Endodermal cell (in vitro differentiated cells): ENCODE results near the gene NTRK3. TPM values are rescaled to one million over a fixed set of nuclear protein-coding genes. Genes with fewer than 3 reads are reported as not detected.

Experiments used
- DNase-seq: peaks from one replicate; pipeline ENCODE4 v3.0.0-alpha.2; 2017
- H3K27ac ChIP-seq: 2 replicates; pipeline ENCODE4 v1.5.1; 2013; ENCODE audit warnings: mild to moderate bottlenecking, low read depth, low read length, moderate library complexity
- H3K27me3 ChIP-seq: 2 replicates; pipeline ENCODE4 v1.6.1; 2013; ENCODE audit warnings: mild to moderate bottlenecking, low read length, moderate library complexity; ENCODE audit not compliant: insufficient read depth, control insufficient read depth, poor library complexity, severe bottlenecking
- H3K36me3 ChIP-seq: 2 replicates; pipeline ENCODE4 v1.7.0; 2013; ENCODE audit warnings: mild to moderate bottlenecking, low read length, moderate library complexity; ENCODE audit not compliant: control insufficient read depth, insufficient read depth
- H3K4me1 ChIP-seq: one replicate; pipeline ENCODE4 v1.7.0; 2013; ENCODE audit warnings: low read length; ENCODE audit not compliant: control insufficient read depth, insufficient read depth
- H3K4me3 ChIP-seq: 2 replicates; pipeline ENCODE4 v1.5.1; 2013; ENCODE audit warnings: mild to moderate bottlenecking, low read length, moderate library complexity
- H3K9ac ChIP-seq: 2 replicates; pipeline ENCODE4 v1.6.1; 2013; ENCODE audit warnings: mild to moderate bottlenecking, low read length, moderate library complexity; ENCODE audit not compliant: poor library complexity, severe bottlenecking; ENCODE audit errors: extremely low read depth
- H3K9me3 ChIP-seq: 2 replicates; pipeline ENCODE4 v1.6.1; 2013; ENCODE audit warnings: mild to moderate bottlenecking, low read length, moderate library complexity; ENCODE audit not compliant: control insufficient read depth
- H3K27ac Mint-ChIP-seq: 2 replicates; pipeline ENCODE4 v1.8.0; 2020; ENCODE audit warnings: mixed read lengths
- H3K27me3 Mint-ChIP-seq: 2 replicates; pipeline ENCODE4 v1.8.0; 2021; ENCODE audit warnings: mild to moderate bottlenecking, mixed read lengths; ENCODE audit not compliant: insufficient read depth
- H3K36me3 Mint-ChIP-seq: 2 replicates; pipeline ENCODE4 v1.8.0; 2020; ENCODE audit warnings: low read depth, mixed read lengths
- H3K4me1 Mint-ChIP-seq: 2 replicates; pipeline ENCODE4 v1.8.0; 2020; ENCODE audit warnings: mixed read lengths
- H3K4me3 Mint-ChIP-seq: 2 replicates; pipeline ENCODE4 v1.8.0; 2020; ENCODE audit warnings: mild to moderate bottlenecking, moderate library complexity, mixed read lengths
- H3K9me3 Mint-ChIP-seq: 2 replicates; pipeline ENCODE4 v1.8.0; 2020; ENCODE audit warnings: mild to moderate bottlenecking, mixed read lengths
- CTCF ChIP-seq: fragments of 200-600 bp; sonication (generic); conservative IDR thresholded peaks from 2 replicates; pipeline ENCODE4 v1.5.0; 2021; ENCODE audit warnings: antibody characterized with exemption, mild to moderate bottlenecking
- WGBS, 2 experiments: methylation state at CpG; one replicate each; pipeline versions ENCODE4 v1.1.5 to v1.1.7; 2013; ENCODE audit warnings: missing lambda C conversion rate in 2 of 2, mixed read lengths in 1 of 2; ENCODE audit not compliant: insufficient coverage in 1 of 2, insufficient read length in 1 of 2; 5-methylcytosine and 5-hydroxymethylcytosine counted together
- total RNA-seq, 2 donors: library from RNA; stranded (reverse); fragmentation: NEBNext Ultra II Directional in 1 of 2; extraction: Animal tissue kit (Norgen Biotek cat#: 25700) in 1 of 2; gene quantifications; 2 replicates in 1 of 2; 3 replicates in 1 of 2; pipeline ENCODE4 v1.2.1, GENCODE V29; 2021

Gene NTRK3
- total RNA-seq, 2 donors from 2014 or later: 0.11 to 0.86 TPM

GRCh38 chr15:87981969-87982368 is 274.6 kb downstream of the NTRK3 start:
- TF ChIP-seq CTCF: no peak
- Mint-ChIP-seq H3K9me3 (no peaks in the 10 kb centered on the region), H3K27me3 (peaks cover 8% of the 10 kb centered on the region), H3K4me1 (no peaks in the 10 kb centered on the region), H3K4me3 (no peak overlapping the region), H3K27ac (no peak overlapping the region), H3K36me3 (no peaks in the 10 kb centered on the region)
- Histone ChIP-seq H3K27ac (no peak overlapping the region), H3K4me3 (no peak overlapping the region), H3K36me3 (no peaks in the 10 kb centered on the region), H3K4me1 (no peaks in the 10 kb centered on the region), H3K27me3 (peaks cover 11% of the 10 kb centered on the region), H3K9me3 (no peaks in the 10 kb centered on the region), H3K9ac (no peak overlapping the region)
- no peak for DNase-seq
- 92 to 98% methylated on average over 6 of the region's 6 CpGs for WGBS, 2 experiments

- Mint-ChIP-seq H3K27me3 (peaks cover 20% of the 10 kb centered on the region), H3K9me3 (no peaks in the 10 kb centered on the region), H3K27ac (no peak overlapping the region), H3K36me3 (no peaks in the 10 kb centered on the region), H3K4me3 (no peak overlapping the region), H3K4me1 (peaks cover 2% of the 10 kb centered on the region)
- H3K36me3 ChIP-seq: no peaks in the 10 kb centered on the region
- H3K27me3 ChIP-seq: no peaks in the 10 kb centered on the region
- no peak for TF ChIP-seq CTCF
- H3K4me3 ChIP-seq: no peak overlapping the region
- no peaks in the 10 kb centered on the region for H3K4me1 ChIP-seq
- no peak overlapping the region for H3K27ac ChIP-seq
- no peaks in the 10 kb centered on the region for H3K9me3 ChIP-seq
- DNase-seq: no peak
- WGBS, 2 experiments: 72 to 73% methylated on average over 2 to 3 of the region's 3 CpGs
- H3K9ac ChIP-seq: no peak overlapping the region
Measured at GRCh38 chr15:87977907-87978306, 278.6 kb downstream of the NTRK3 start.

- no peak for TF ChIP-seq CTCF
- no peaks in the 10 kb centered on the region for H3K4me1 ChIP-seq
- H3K27me3 ChIP-seq: no peaks in the 10 kb centered on the region
- Mint-ChIP-seq H3K4me3 (no peak overlapping the region), H3K9me3 (no peaks in the 10 kb centered on the region), H3K27ac (no peak overlapping the region), H3K27me3 (peaks cover 22% of the 10 kb centered on the region), H3K36me3 (no peaks in the 10 kb centered on the region), H3K4me1 (peaks cover 2% of the 10 kb centered on the region)
- no peaks in the 10 kb centered on the region for H3K36me3 ChIP-seq
- WGBS, 2 experiments: 80 to 86% methylated on average over 1 to 3 of the region's 3 CpGs
- H3K9me3 ChIP-seq: no peaks in the 10 kb centered on the region
- H3K27ac ChIP-seq: no peak overlapping the region
- no peak for DNase-seq
- no peak overlapping the region for H3K4me3 ChIP-seq
- no peak overlapping the region for H3K9ac ChIP-seq
Measured at GRCh38 chr15:87976552-87976951, 280.0 kb downstream of the NTRK3 start.
